ENCODE data around the gene CALB2. TPM values are rescaled to one million over a fixed set of nuclear protein-coding genes. Genes with fewer than 3 reads are reported as not detected.

The CALB2 gene
- total RNA-seq, 1 experiment from 2014 or later, result 0.85 TPM

- H3K9me3 Mint-ChIP-seq, result no peaks in the 10 kb centered on the region
Measured at GRCh38 chr16:71352963-71353460, 5.5 kb upstream of the CALB2 start.

More at GRCh38 chr16:71352963-71353460, 5.5 kb upstream of the CALB2 start:
- no peak overlapping the region for H3K18ac ChIP-seq (ENCODE audit: insufficient read length, low read depth, low read length)
- Mint-ChIP-seq H3K4me1 (peaks cover 9 to 10% of the 10 kb centered on the region in 2 experiments), H3K4me3 (no peak overlapping the region), H3K36me3 (ENCODE audit: insufficient read depth in 1 of 3, low read depth in 3 of 3) (no peaks in the 10 kb centered on the region), H3K27ac (no peak overlapping the region), H3K27me3 (ENCODE audit: low read depth) (peaks cover 28% of the 10 kb centered on the region)
- H2BK15ac ChIP-seq (ENCODE audit: low read depth, low read length), result no peak overlapping the region
- H3K14ac ChIP-seq (ENCODE audit: insufficient read depth, low read length), result no peak overlapping the region
- no peak overlapping the region for H3K56ac ChIP-seq (ENCODE audit: insufficient read length, low read depth, low read length)
- no peak overlapping the region for H4K91ac ChIP-seq (ENCODE audit: insufficient read length, low read depth, low read length)
- H3K23ac ChIP-seq (ENCODE audit: insufficient read length, low read depth, low read length), result no peak overlapping the region
- no peak overlapping the region for H2AK5ac ChIP-seq (ENCODE audit: insufficient read length, low read length)
- H4K20me1 ChIP-seq (ENCODE audit: control insufficient read depth, insufficient read depth, insufficient read length), result no peaks in the 10 kb centered on the region
- H3K4me2 ChIP-seq (ENCODE audit: insufficient read depth, insufficient read length, low read length), result no peak overlapping the region
- no peak overlapping the region for H2AFZ ChIP-seq (ENCODE audit: low read length)
- H3K79me2 ChIP-seq (ENCODE audit: insufficient read depth, low read length), result no peaks in the 10 kb centered on the region
- no peaks in the 10 kb centered on the region for H3K4me1 ChIP-seq (ENCODE audit: insufficient read depth, low read length)
- WGBS (ENCODE audit: extremely low coverage, insufficient read length, low lambda C conversion rate), result no CpG with 5 or more reads among the region's 1 CpG
- H3K23me2 ChIP-seq (ENCODE audit: insufficient read length, low read depth, low read length, poor library complexity, severe bottlenecking), result no peaks in the 10 kb centered on the region
- no peak overlapping the region for H2BK20ac ChIP-seq (ENCODE audit: low read depth, low read length, poor library complexity, severe bottlenecking)
- H2BK5ac ChIP-seq (ENCODE audit: insufficient read length, low read length), result no peak overlapping the region
- H3T11ph ChIP-seq (ENCODE audit: low read length), result no peak overlapping the region
- H2BK120ac ChIP-seq (ENCODE audit: low read depth, low read length, poor library complexity, severe bottlenecking), result no peak overlapping the region
- H3K9me3 ChIP-seq (ENCODE audit: control insufficient read depth, low read depth, low read length), result no peaks in the 10 kb centered on the region
- H4K8ac ChIP-seq (replicated peaks; ENCODE audit: insufficient read length, low read depth, low read length), result no peak overlapping the region
- no peak for TF ChIP-seq CTCF (conservative IDR thresholded peaks at IDR 0.05)
- H2BK12ac ChIP-seq (ENCODE audit: insufficient read length, low read depth, low read length), result no peak overlapping the region
- peak; percentile 2 for DNase-seq
- H3K27me3 ChIP-seq (ENCODE audit: insufficient read depth, low read length), result no peaks in the 10 kb centered on the region; the same call in 1 of the 2 replicates
- H3K27ac ChIP-seq (ENCODE audit: insufficient read length, low read depth, low read length), result no peak overlapping the region
- no peak overlapping the region for H3K9ac ChIP-seq (ENCODE audit: extremely low read depth, insufficient read length, low read length)
- H3K79me1 ChIP-seq (ENCODE audit: insufficient read depth, low read depth, low read length, poor library complexity, severe bottlenecking), result no peaks in the 10 kb centered on the region
- H3K4ac ChIP-seq (ENCODE audit: low read depth, low read length), result no peak overlapping the region
- H4K5ac ChIP-seq (ENCODE audit: insufficient read length, low read depth, low read length), result no peak overlapping the region
